Nephron progenitor cell (in vitro differentiated cells): Measurements from ENCODE around the gene UBE3B.
"Not testable (repeated sequence)": the region's sequence is repeated elsewhere in the genome, so short reads cannot be mapped to it uniquely, and the experiment has no call there.

Experiments used
- DNase-seq: peaks from one replicate; pipeline ENCODE4 v3.0.0; 2021
- H3K27ac Mint-ChIP-seq: 2 replicates; pipeline ENCODE4 v1.8.0; 2021; ENCODE audit warnings: mild to moderate bottlenecking, moderate library complexity, mixed read lengths
- H3K27me3 Mint-ChIP-seq: 2 replicates; pipeline ENCODE4 v1.8.0; 2021; ENCODE audit warnings: mild to moderate bottlenecking, low read depth, mixed read lengths; ENCODE audit not compliant: poor library complexity
- H3K36me3 Mint-ChIP-seq: 2 replicates; pipeline ENCODE4 v1.8.0; 2021; ENCODE audit warnings: low read depth, mixed read lengths
- H3K4me1 Mint-ChIP-seq: 2 replicates; pipeline ENCODE4 v1.8.0; 2021; ENCODE audit warnings: mixed read lengths
- H3K4me3 Mint-ChIP-seq: 2 replicates; pipeline ENCODE4 v1.8.0; 2021; ENCODE audit warnings: mild to moderate bottlenecking, moderate library complexity, mixed read lengths
- H3K9me3 Mint-ChIP-seq: 2 replicates; pipeline ENCODE4 v1.8.0; 2021; ENCODE audit warnings: mild to moderate bottlenecking, moderate library complexity, mixed read lengths
- TF ChIP-seq, protein P1 (sequence below): fragments of 200-600 bp; sonication (generic); IDR thresholded peaks from 2 replicates; pipeline ENCODE4 v1.5.0; 2021; ENCODE audit warnings: antibody characterized with exemption

Gene UBE3B

DNA sequence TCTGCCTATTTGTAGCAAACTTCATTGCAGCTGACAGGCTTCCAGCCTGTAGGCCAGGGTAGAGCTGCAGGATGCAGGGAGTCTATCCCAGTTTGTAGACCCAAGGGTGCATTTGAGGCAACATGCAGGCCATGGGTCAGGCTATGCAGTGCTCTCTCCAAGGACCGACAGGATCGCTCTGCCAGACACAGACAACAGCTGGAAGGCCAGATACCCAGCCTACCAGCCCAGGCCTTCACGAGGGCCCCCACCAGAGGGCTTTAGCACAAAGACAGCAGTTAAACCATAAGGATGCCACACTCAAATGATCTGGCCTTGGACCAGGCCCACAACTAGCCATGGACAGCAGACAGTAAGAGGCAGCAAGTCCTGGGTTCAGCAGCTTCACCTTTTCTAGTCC lies 10.6 kb upstream of the UBE3B start:
- no peak overlapping the region for H3K4me3 Mint-ChIP-seq
- peaks cover 54% of the 10 kb centered on the region for H3K4me1 Mint-ChIP-seq
- H3K27ac Mint-ChIP-seq: no peak overlapping the region
- DNase-seq: no peak
- peaks cover 29% of the 10 kb centered on the region for H3K36me3 Mint-ChIP-seq
- H3K27me3 Mint-ChIP-seq: no peaks in the 10 kb centered on the region
- TF ChIP-seq, protein P1, sequence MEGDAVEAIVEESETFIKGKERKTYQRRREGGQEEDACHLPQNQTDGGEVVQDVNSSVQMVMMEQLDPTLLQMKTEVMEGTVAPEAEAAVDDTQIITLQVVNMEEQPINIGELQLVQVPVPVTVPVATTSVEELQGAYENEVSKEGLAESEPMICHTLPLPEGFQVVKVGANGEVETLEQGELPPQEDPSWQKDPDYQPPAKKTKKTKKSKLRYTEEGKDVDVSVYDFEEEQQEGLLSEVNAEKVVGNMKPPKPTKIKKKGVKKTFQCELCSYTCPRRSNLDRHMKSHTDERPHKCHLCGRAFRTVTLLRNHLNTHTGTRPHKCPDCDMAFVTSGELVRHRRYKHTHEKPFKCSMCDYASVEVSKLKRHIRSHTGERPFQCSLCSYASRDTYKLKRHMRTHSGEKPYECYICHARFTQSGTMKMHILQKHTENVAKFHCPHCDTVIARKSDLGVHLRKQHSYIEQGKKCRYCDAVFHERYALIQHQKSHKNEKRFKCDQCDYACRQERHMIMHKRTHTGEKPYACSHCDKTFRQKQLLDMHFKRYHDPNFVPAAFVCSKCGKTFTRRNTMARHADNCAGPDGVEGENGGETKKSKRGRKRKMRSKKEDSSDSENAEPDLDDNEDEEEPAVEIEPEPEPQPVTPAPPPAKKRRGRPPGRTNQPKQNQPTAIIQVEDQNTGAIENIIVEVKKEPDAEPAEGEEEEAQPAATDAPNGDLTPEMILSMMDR: no peak
- H3K9me3 Mint-ChIP-seq: no peaks in the 10 kb centered on the region

DNA sequence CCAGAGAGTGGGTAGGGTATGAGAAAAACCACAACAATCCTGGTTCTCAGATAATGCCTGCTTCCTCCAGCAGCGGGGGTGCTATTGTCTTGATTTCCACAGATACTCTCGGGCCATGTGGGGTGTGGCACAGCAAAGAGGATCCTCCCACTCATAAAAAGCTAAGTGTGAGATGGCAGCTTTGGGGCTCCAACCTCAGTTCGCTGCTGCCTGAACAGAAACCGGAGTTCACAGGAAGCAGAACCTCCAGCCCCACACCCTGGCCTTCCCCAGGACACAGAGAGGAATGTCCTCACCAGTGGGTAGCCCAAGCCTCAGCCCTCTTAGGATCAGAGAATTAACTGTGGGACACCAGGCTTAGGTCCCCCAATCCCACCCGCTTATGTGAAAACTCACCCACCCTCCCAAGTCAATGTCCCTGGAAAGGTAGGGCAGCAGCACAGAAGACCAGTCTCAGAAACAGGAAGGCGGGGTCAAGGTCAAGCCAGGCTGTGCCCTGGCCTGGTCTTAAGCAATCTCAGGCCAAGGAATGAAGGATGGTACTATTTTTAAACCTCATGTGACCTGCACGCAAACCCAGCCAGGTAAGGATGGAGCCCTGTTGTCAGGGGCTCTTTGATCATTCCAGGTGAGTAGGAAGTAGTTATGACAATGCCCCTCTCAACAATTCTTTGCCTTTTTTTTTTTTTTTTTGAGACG lies 9.3 kb upstream of the UBE3B start:
- H3K27me3 Mint-ChIP-seq: no peaks in the 10 kb centered on the region
- no peak overlapping the region for H3K4me3 Mint-ChIP-seq
- H3K36me3 Mint-ChIP-seq: peaks cover 29% of the 10 kb centered on the region
- H3K4me1 Mint-ChIP-seq: peaks cover 41% of the 10 kb centered on the region
- DNase-seq: no peak
- H3K9me3 Mint-ChIP-seq: no peaks in the 10 kb centered on the region
- TF ChIP-seq, protein P1: no peak
- H3K27ac Mint-ChIP-seq: no peak overlapping the region

DNA sequence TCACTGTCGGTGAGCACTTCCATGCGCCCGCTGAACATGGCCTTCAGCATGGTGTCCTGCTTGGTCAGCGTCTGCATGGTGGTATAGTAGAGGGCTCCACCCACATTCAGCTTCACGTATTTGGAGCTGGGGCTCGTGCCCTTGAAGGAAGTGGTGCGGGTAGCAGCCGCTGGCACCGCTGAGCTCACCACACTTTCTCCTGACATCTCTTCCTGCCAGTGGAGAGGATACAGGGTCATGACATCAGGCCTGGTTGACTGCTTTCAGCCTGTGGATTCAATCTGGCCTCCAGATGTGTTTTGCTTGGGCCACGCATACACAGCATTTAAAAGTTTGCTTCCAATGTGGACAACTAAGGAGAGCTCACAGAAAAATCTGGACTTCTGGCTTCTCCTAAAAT lies 7.9 kb upstream of the UBE3B start:
- Mint-ChIP-seq H3K36me3 (peaks cover 29% of the 10 kb centered on the region), H3K9me3 (no peaks in the 10 kb centered on the region), H3K27me3 (no peaks in the 10 kb centered on the region), H3K27ac (no peak overlapping the region), H3K4me1 (peaks cover 30% of the 10 kb centered on the region), H3K4me3 (no peak overlapping the region)
- DNase-seq: no peak
- TF ChIP-seq, protein P1: no peak

DNA sequence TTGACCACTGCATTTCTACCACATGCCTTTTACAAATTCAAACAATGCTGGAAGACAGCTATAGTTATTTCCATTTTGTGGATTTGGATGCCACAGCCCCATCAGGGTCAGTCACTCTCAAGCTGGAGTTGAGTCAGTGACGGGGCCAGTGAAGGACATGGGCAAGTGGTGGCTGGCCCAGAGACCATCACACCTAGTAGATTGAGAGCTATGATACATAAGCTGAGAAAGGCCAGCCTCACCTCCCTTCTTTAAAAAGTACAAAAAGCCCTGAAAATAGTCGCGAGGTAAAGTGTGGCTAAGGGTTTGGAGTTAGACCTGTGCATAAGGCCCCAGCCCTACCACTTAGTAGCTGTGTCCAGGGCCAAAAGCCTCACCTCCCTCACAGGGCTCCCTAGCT lies 4.4 kb upstream of the UBE3B start:
- Mint-ChIP-seq H3K4me3 (no peak overlapping the region), H3K4me1 (peaks cover 37% of the 10 kb centered on the region)

DNA sequence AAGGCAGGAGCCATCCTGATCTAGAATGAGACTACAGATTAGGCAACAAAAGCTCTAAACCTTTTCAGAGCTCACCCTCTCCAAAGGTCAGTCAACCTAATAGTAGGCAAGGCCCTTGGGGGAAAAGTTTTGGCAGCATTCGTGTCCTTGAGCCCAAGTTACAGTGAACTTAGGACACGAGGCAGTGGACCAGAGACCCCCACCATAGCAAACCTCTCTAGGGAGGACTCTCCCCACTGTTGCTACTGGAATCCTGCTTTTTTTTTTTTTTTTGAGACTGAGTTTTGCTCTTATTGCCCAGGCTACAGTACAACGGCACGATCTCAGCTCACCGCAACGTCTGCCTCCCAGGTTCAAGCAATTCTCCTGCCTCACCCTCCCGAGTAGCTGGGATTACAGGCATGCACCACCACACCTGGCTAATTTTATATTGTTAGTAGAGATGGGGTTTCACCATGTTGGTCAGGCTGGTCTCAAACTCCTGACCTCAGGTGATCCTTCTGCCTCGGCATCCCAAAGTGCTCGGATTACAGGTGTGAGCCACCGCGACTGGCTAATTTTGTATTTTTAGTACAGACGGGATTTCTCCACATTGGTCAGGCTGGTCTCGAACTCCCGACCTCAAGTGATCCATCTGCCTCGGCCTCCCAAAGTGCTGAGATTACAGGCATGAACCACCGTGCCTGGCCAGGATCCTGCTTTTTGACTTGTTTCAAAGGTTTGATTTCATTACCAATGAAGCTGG lies 3.7 kb upstream of the UBE3B start:
- DNase-seq, H3K27ac Mint-ChIP-seq, H3K9me3 Mint-ChIP-seq, H3K27me3 Mint-ChIP-seq, H3K4me3 Mint-ChIP-seq: not testable (repeated sequence)
- Mint-ChIP-seq H3K36me3 (peaks cover 15% of the 10 kb centered on the region), H3K4me1 (peaks cover 41% of the 10 kb centered on the region)

More for the DNA sequence above, 4.4 kb upstream of the UBE3B start:
- Mint-ChIP-seq H3K27me3 (no peaks in the 10 kb centered on the region), H3K36me3 (peaks cover 20% of the 10 kb centered on the region), H3K27ac (no peak overlapping the region), H3K9me3 (no peaks in the 10 kb centered on the region)
- DNase-seq: no peak
- TF ChIP-seq, protein P1: no peak

DNA sequence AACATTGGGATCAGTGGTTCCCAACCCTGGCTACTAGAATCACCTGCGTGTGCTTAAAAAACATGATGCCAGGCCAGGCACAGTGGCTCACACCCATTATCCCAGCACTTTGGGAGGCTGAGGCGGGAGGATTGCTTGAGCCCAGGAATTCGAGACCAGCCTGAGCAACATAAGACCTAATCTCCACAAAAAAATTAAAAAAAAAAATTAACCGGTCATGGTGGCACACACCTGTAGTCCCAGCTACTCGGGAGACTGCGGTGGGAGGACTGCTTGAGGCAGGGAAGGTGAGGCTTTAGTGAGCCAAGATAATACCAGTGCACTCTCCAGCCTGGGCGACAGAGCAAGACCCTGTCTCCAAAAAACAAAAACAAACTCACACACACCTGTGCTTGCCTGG lies 2.3 kb upstream of the UBE3B start:
- Mint-ChIP-seq H3K4me1 (peaks cover 45% of the 10 kb centered on the region), H3K9me3 (no peaks in the 10 kb centered on the region)

More for the DNA sequence above, 2.3 kb upstream of the UBE3B start:
- peak overlapping the region; percentile 99 for H3K4me3 Mint-ChIP-seq
- H3K27me3 Mint-ChIP-seq: no peaks in the 10 kb centered on the region
- TF ChIP-seq, protein P1: no peak
- no peak for DNase-seq
- peaks cover under 1% of the 10 kb centered on the region for H3K36me3 Mint-ChIP-seq
- H3K27ac Mint-ChIP-seq: no peak overlapping the region
